H1 (cell line): Measurements from ENCODE around the gene CDON. TPM values are rescaled to one million over a fixed set of nuclear protein-coding genes. Genes with fewer than 3 reads are reported as not detected.

ENCODE experiments used
- CTCF ChIA-PET: fragments of 300-600 bp; sonication (Branson Sonifier 250); formaldehyde crosslinking; loops from one replicate; lab custom pipeline; 2021; ENCODE audit not compliant: partially characterized antibody; lab: Charles Lee
- POLR2A ChIA-PET: fragments of 300-600 bp; sonication (Branson Sonifier 250); formaldehyde crosslinking; loops from one replicate; lab custom pipeline; 2021; ENCODE audit warnings: inconsistent platforms; ENCODE audit not compliant: partially characterized antibody; lab: Charles Lee
- DNase-seq, 2 experiments: peaks; one replicate each; pipeline versions ENCODE4 v3.0.0 to v3.0.0-alpha.2; 2010 to 2022; ENCODE audit warnings: low spot score in 2 of 2, low read depth in 1 of 2, mixed read lengths in 1 of 2
- FAIRE-seq: peaks from 2 replicates; lab custom pipeline; 2011; peaks lifted over from hg19 to GRCh38; lab: Jason Lieb, UNC
- H2AFZ ChIP-seq: 2 replicates; pipeline ENCODE4 v1.8.1; 2012; ENCODE audit warnings: low read length, inconsistent platforms
- H2AK5ac ChIP-seq: 2 replicates; pipeline ENCODE4 v1.6.1; 2013; ENCODE audit warnings: low read depth, low read length
- H2BK120ac ChIP-seq: replicated peaks from 2 replicates; pipeline ENCODE3; 2013; ENCODE audit warnings: low read depth, low read length, inconsistent platforms
- H2BK12ac ChIP-seq: 2 replicates; pipeline ENCODE4 v1.6.1; 2013; ENCODE audit warnings: low read depth, low read length
- H2BK15ac ChIP-seq: 2 replicates; pipeline ENCODE4 v1.6.1; 2013; ENCODE audit warnings: low read length
- H2BK20ac ChIP-seq: 2 replicates; pipeline ENCODE4 v1.6.1; 2013; ENCODE audit warnings: low read length
- H2BK5ac ChIP-seq: 2 replicates; pipeline ENCODE4 v1.6.1; 2013; ENCODE audit warnings: low read depth, low read length
- H3K14ac ChIP-seq: 2 replicates; pipeline ENCODE4 v1.6.1; 2013; ENCODE audit warnings: inconsistent platforms; ENCODE audit not compliant: insufficient read length
- H3K18ac ChIP-seq: 2 replicates; pipeline ENCODE4 v1.6.1; 2013; ENCODE audit warnings: low read length; ENCODE audit errors: extremely low read depth
- H3K23ac ChIP-seq: 2 replicates; pipeline ENCODE4 v1.6.1; 2013; ENCODE audit warnings: inconsistent platforms; ENCODE audit not compliant: insufficient read length
- H3K23me2 ChIP-seq: 2 replicates; pipeline ENCODE4 v1.6.1; 2013; ENCODE audit warnings: low read depth, low read length
- H3K27ac ChIP-seq: 2 replicates; pipeline ENCODE4 v1.6.1; 2011; ENCODE audit warnings: low read depth, low read length, inconsistent platforms
- H3K27me3 ChIP-seq, 4 experiments: replicated peaks in 1 of 4; 1 replicate in 1 of 4; 2 replicates in 3 of 4; pipeline versions ENCODE4 v1.6.1 to v1.8.1; 2011 to 2013; ENCODE audit warnings: low read length in 3 of 4, mild to moderate bottlenecking in 3 of 4, inconsistent platforms in 2 of 4, mixed read lengths in 2 of 4, moderate library complexity in 1 of 4; ENCODE audit not compliant: control insufficient read depth in 3 of 4, insufficient read depth in 3 of 4; ENCODE audit errors: extremely low read depth in 1 of 4
- H3K36me3 ChIP-seq, 4 experiments: 2 replicates each; pipeline versions ENCODE4 v1.6.1 to v1.8.1; 2011 to 2013; ENCODE audit warnings: mild to moderate bottlenecking in 4 of 4, low read length in 3 of 4, moderate library complexity in 2 of 4, control low read depth in 1 of 4, inconsistent platforms in 1 of 4; ENCODE audit not compliant: insufficient read depth in 4 of 4, control insufficient read depth in 2 of 4
- H3K4ac ChIP-seq: replicated peaks from 2 replicates; pipeline ENCODE3; 2013; ENCODE audit warnings: low read length, low read depth, mixed read lengths, inconsistent platforms; ENCODE audit not compliant: insufficient read length
- H3K4me1 ChIP-seq, 4 experiments: replicated peaks in 1 of 4; 1 replicate in 1 of 4; 2 replicates in 3 of 4; pipeline versions ENCODE4 v1.6.1 to v1.8.1; 2011 to 2013; ENCODE audit warnings: low read length in 3 of 4, inconsistent platforms in 2 of 4, mixed read lengths in 1 of 4; ENCODE audit not compliant: insufficient read depth in 4 of 4, control insufficient read depth in 3 of 4
- H3K4me2 ChIP-seq, 2 experiments: 2 replicates each; pipeline versions ENCODE4 v1.6.1 to v1.8.1; 2011 to 2013; ENCODE audit warnings: low read depth in 2 of 2, low read length in 2 of 2, control low read depth in 1 of 2, inconsistent platforms in 1 of 2, mild to moderate bottlenecking in 1 of 2; ENCODE audit not compliant: insufficient read depth in 1 of 2
- H3K4me3 ChIP-seq, 4 experiments: fragments of 200-600, 300-600 bp in 1 of 4; sonication (generic), shearing (Covaris generic), sonication (Bioruptor Twin) in 1 of 4; 2 replicates each; pipeline versions ENCODE4 v1.5.1 to v1.8.1; 2011 to 2016; ENCODE audit warnings: low read length in 4 of 4, low read depth in 3 of 4, control low read depth in 2 of 4, inconsistent platforms in 2 of 4, mild to moderate bottlenecking in 2 of 4, mixed read lengths in 1 of 4, moderate library complexity in 1 of 4; ENCODE audit not compliant: insufficient read depth in 2 of 4; ENCODE audit errors: extremely low read depth in 1 of 4
- H3K56ac ChIP-seq: replicated peaks from 2 replicates; pipeline ENCODE3; 2013; ENCODE audit warnings: low read depth, mild to moderate bottlenecking, mixed read lengths, low read length, inconsistent platforms; ENCODE audit not compliant: insufficient read length
- H3K79me1 ChIP-seq: 2 replicates; pipeline ENCODE4 v1.6.1; 2013; ENCODE audit warnings: low read depth, low read length, control low read depth
- H3K79me2 ChIP-seq, 2 experiments: 2 replicates each; pipeline versions ENCODE4 v1.6.1 to v1.8.1; 2012 to 2013; ENCODE audit warnings: low read length in 2 of 2, mild to moderate bottlenecking in 2 of 2, inconsistent platforms in 1 of 2; ENCODE audit not compliant: insufficient read depth in 2 of 2, control insufficient read depth in 1 of 2
- H3K9ac ChIP-seq, 4 experiments: replicated peaks in 1 of 4; 1 replicate in 1 of 4; 2 replicates in 3 of 4; pipeline versions ENCODE4 v1.6.1 to v1.8.1; 2011 to 2013; ENCODE audit warnings: low read depth in 3 of 4, low read length in 3 of 4, control low read depth in 2 of 4, mild to moderate bottlenecking in 2 of 4, moderate library complexity in 2 of 4, inconsistent platforms in 1 of 4; ENCODE audit errors: extremely low read depth in 1 of 4
- H3K9me3 ChIP-seq, 2 experiments: 2 replicates each; pipeline versions ENCODE4 v1.6.1 to v1.8.1; 2012 to 2013; ENCODE audit warnings: mild to moderate bottlenecking in 2 of 2, moderate library complexity in 2 of 2, control low read depth in 1 of 2, inconsistent platforms in 1 of 2, low read depth in 1 of 2, low read length in 1 of 2, mixed read lengths in 1 of 2; ENCODE audit not compliant: insufficient read depth in 2 of 2
- H4K20me1 ChIP-seq, 2 experiments: replicated peaks in 1 of 2; 2 replicates each; pipeline versions ENCODE3 to v1.8.1; 2011 to 2013; ENCODE audit warnings: inconsistent platforms in 2 of 2, low read length in 2 of 2, mild to moderate bottlenecking in 1 of 2; ENCODE audit not compliant: insufficient read depth in 2 of 2, control insufficient read depth in 1 of 2
- H4K5ac ChIP-seq: 2 replicates; pipeline ENCODE4 v1.6.1; 2013; ENCODE audit warnings: low read length, low read depth, mixed read lengths, inconsistent platforms; ENCODE audit not compliant: insufficient read length
- H4K8ac ChIP-seq: 2 replicates; pipeline ENCODE4 v1.8.0; 2013; ENCODE audit warnings: mild to moderate bottlenecking, moderate library complexity, low read length, inconsistent platforms; ENCODE audit not compliant: insufficient read depth; ENCODE audit errors: extremely low read depth
- H4K91ac ChIP-seq: replicated peaks from 2 replicates; pipeline ENCODE3; 2013; ENCODE audit warnings: low read length, mixed read lengths, inconsistent platforms; ENCODE audit not compliant: insufficient read length
- WGBS, 2 experiments: shearing (Covaris generic) in 1 of 2; methylation state at CpG; one replicate each; pipeline versions ENCODE4 v1.1.6 to v1.1.7; 2013 to 2015; ENCODE audit warnings: low lambda C conversion rate in 2 of 2, mixed read lengths in 2 of 2, inconsistent platforms in 1 of 2, low coverage in 1 of 2, missing lambda C conversion rate in 1 of 2; ENCODE audit not compliant: insufficient replicate concordance in 2 of 2, insufficient coverage in 1 of 2, insufficient read length in 1 of 2; ENCODE audit errors: extremely low coverage in 1 of 2, missing lambda C conversion rate in 1 of 2; 5-methylcytosine and 5-hydroxymethylcytosine counted together
- polyA plus RNA-seq, 7 experiments: library from polyadenylated mRNA; depleted of rRNA in 3 of 7; stranded (reverse) in 5 of 7; unstranded in 2 of 7; fragments of >200 nt in 5 of 7; fragments of 200-250 nt in 2 of 7; gene quantifications; 1 replicate in 5 of 7; 2 replicates in 1 of 7; 4 replicates in 1 of 7; pipeline versions ENCODE4 v1.2.1 to v1.2.3, GENCODE V29; 2011 to 2013; ENCODE audit warnings: missing spikeins in 2 of 7, mixed read lengths in 2 of 7
- total RNA-seq: library from RNA; stranded (reverse); fragmentation: NEBNext Ultra II Directional; extraction: Animal tissue kit (Norgen Biotek cat#: 25700); gene quantifications from 2 replicates; pipeline ENCODE4 v1.2.1, GENCODE V29; 2021
- TF ChIP-seq, protein P1 (sequence below): IDR thresholded peaks from 2 replicates; pipeline ENCODE4 v1.6.1; 2011; ENCODE audit warnings: low read depth, mild to moderate bottlenecking, low read length; ENCODE audit not compliant: insufficient read depth

CDON gene
- total and polyA plus RNA-seq, 2 of the 8 experiments (the other 6 are each of a cell fraction or from before 2014, with no cell fraction given) = 11.0 to 32.5 TPM

DNA sequence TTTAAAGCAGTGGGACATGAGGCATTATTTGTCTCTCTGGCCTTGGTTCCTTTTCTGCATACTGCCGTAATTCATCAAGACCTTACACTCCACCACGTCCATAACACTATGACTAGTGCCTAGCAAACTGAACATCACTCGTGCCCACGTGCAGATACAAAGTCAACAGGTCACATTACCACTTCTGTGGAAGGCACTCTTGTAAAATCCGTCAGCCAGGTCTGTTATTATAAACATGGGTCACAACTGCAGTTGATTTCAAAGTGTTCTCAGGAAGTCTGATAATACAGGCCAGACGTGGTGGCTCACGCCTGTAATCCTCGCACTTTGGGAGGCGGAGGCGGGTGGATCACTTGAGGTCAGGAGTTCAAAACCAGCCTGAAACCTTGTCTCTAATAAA is 102.7 kb downstream of the CDON start:
- H3K14ac ChIP-seq = no peak overlapping the region
- peaks cover 0 to 19% (median 4%) of the 10 kb centered on the region in 4 experiments; a peak in 5 of 8 replicates for H3K36me3 ChIP-seq
- no peak overlapping the region for H3K56ac ChIP-seq
- no peak overlapping the region for H3K23ac ChIP-seq
- CTCF ChIA-PET = interaction anchor here (9.1 kb wide), 1 partner anchor 17 kb away, joined by 65 read pairs; the partner anchor contains the start of gene VSIG10L2
- H2BK120ac ChIP-seq = no peak overlapping the region
- H2BK5ac ChIP-seq = no peak overlapping the region
- H2BK20ac ChIP-seq = no peak overlapping the region
- H3K4me2 ChIP-seq = no peak overlapping the region
- H3K9me3 ChIP-seq = 0 out of 4 replicates have a peak, but pooled peaks cover 0 to 3% of the 10 kb centered on the region in 2 experiments
- H3K4ac ChIP-seq = no peak overlapping the region
- no peak overlapping the region for H2BK15ac ChIP-seq
- TF ChIP-seq, protein P1, sequence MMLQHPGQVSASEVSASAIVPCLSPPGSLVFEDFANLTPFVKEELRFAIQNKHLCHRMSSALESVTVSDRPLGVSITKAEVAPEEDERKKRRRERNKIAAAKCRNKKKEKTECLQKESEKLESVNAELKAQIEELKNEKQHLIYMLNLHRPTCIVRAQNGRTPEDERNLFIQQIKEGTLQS = no peak
- TF ChIP-seq, all 59 proteins: peak for 0
- H4K8ac ChIP-seq = no peak overlapping the region
- no peak overlapping the region for H2BK12ac ChIP-seq
- H3K27me3 ChIP-seq = no peaks in the 10 kb centered on the region
- H3K79me1 ChIP-seq = no peaks in the 10 kb centered on the region; the same call in 1 of the 2 replicates
- DNase-seq = no peak
- H4K91ac ChIP-seq = no peak overlapping the region
- H2AK5ac ChIP-seq = no peak overlapping the region
- H3K18ac ChIP-seq = no peak overlapping the region
- no peaks in the 10 kb centered on the region for H3K23me2 ChIP-seq
- H4K20me1 ChIP-seq = no peaks in the 10 kb centered on the region
- no peaks in the 10 kb centered on the region for H3K79me2 ChIP-seq
- H3K4me3 ChIP-seq = no peak overlapping the region
- H3K27ac ChIP-seq = no peak overlapping the region
- no peak for FAIRE-seq
- H3K4me1 ChIP-seq = no peaks in the 10 kb centered on the region
- POLR2A ChIA-PET = interaction anchor here (1.5 to 1.7 kb wide), 2 partner anchors 10 to 14 kb away, joined by 3 to 5 read pairs; no protein-coding TSS in a partner anchor
- 90% methylated on average over 10 of the region's 10 CpGs; no CpG with 5 or more reads in 1 of the 2 experiments for WGBS, 2 experiments
- H2AFZ ChIP-seq = no peak overlapping the region
- H4K5ac ChIP-seq = no peak overlapping the region
- H3K9ac ChIP-seq = no peak overlapping the region
